HG02973 (cell line): Measurements from ENCODE around the gene STAT5B.
"Not testable (repeated sequence)": the region's sequence is repeated elsewhere in the genome, so short reads cannot be mapped to it uniquely, and the experiment has no call there.

ENCODE experiments used
- ATAC-seq: cut with Tn5 transposase; IDR thresholded peaks from one replicate; pipeline ENCODE4 v1.9.1; 2021; ENCODE audit warnings: moderate library complexity; ENCODE audit not compliant: unreplicated experiment

Gene STAT5B

DNA sequence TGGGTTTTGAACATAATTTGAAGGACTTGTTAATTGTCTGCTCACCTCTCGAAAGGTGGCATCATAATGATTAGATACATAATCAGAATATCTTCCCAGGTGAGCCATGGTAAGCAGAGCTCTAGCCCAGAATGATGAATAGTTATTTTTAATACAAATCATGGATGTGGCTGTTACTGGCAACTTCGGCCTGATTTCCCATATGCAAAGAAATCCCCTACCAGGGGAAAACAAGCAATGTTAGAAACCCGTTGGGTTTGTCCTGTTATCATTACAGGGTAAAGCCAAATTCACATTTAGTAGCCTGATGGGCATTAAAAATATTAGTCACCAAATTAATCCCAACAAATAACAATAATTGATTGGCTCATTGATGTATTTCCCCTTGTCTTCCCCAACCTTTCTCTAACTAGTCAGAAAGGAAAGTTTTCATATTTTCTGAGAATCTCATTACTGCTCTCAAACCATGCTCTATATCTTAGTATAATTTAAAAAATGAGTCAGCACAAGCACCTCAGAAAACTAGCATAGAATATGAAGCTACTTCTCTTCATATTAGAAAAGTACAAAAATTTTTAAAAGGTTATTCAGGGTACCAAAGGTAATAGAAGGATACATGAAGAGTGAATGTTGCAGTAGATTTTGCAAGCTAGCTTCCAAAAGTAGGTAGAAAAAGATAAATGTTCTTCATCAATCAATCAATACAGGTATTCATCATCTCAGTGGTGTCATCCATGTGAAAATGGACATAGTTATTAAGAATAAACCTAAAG is 5.0 kb downstream of the STAT5B start:
- ATAC-seq, result no peak

GRCh38 chr17:42270596-42270995 is 5.6 kb downstream of the STAT5B start:
- ATAC-seq, result no peak

- no peak for ATAC-seq
Observed at GRCh38 chr17:42270170-42270535, 6.0 kb downstream of the STAT5B start.

- no peak for ATAC-seq
Observed at GRCh38 chr17:42268236-42268635, 8.0 kb downstream of the STAT5B start.

DNA sequence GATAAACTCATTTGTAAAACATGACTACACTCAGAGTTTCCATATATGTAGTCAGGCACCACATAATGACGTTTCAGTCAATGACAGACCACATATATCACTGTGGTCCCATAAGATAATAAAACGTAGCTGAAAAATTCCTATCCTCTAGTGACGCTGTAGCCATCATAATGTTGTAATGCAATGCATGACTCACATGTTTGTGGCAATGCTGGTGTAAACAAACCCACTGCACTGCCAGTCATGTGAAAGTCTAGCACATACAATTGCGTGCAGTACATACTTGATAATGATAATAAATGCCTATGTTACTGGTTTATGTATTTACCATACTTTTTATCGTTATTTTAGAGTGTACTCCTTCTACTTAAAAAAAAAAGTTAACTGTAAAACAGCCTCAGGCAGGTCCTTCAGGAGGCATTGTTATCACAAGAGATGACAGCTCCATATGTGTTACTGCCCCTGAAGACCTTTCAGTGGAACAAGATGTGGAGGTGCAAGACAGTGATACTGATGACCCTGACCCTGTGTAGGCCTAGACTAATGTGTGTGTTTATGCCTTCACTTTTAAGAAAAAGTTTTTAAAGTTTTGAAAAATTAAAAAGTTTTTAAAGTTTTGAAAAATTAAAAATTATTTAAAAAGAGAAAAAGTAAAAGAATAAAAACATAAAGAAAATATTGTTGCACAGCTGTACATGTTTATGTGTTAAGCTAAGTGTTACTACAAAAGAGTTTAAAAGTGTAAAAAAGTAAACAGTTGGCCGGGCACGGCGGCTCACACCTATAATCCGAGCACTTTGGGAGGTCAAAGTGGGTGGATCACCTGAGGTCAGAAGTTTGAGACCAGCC is 9.0 kb downstream of the STAT5B start:
- no peak for ATAC-seq

GRCh38 chr17:42266462-42266861 is 9.7 kb downstream of the STAT5B start:
- no peak for ATAC-seq

- ATAC-seq, result not testable (repeated sequence)
Observed at GRCh38 chr17:42264366-42264765, 11.8 kb downstream of the STAT5B start.

DNA sequence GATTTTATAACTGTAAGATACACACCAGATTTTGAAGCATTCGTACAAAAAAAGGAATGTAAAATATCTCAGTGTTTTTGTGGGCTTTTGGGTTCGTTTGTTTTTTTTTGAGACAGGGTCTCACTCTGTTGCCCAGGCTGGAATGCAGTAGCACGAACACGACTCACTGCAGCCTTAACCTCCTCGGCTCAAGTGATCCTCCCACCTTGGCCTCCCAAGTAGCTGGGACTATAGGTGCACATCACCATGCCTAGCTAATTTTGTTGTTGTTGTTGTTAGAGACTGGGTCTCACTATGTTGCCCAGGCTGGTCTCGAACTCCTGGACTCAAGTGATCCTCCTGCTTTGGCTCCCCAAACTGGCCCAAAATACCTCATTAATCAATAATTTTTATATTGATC is 15.9 kb downstream of the STAT5B start:
- no peak for ATAC-seq

- ATAC-seq, result no peak
Observed at GRCh38 chr17:42255445-42255844, 20.7 kb downstream of the STAT5B start.

DNA sequence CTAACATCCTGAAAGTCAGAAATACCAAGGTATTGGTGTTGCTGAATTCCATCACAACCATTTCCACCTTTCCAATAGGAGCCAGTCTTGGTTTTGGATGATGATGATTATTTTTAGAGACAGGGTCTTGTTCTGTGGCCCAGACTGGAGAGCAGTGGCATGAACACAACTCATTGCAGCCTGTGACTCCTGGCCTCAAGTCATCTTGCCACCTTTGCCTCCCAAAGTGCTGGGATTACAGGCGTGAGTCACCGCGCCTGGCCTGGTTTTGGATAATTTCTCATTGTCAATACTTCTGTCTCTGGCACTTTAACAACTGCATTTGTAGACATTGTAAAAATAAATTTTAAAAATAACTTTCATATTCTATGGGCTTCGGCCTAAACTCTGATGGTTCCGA is 22.6 kb downstream of the STAT5B start:
- no peak for ATAC-seq

- ATAC-seq, result no peak
Observed at GRCh38 chr17:42252597-42253550, 23.3 kb downstream of the STAT5B start.

GRCh38 chr17:42251115-42251514 is 25.1 kb downstream of the STAT5B start:
- no peak for ATAC-seq

GRCh38 chr17:42249681-42250446 is 26.3 kb downstream of the STAT5B start:
- no peak for ATAC-seq

- ATAC-seq, result peak; percentile 66
Observed at GRCh38 chr17:42248351-42249179, 27.6 kb downstream of the STAT5B start.

GRCh38 chr17:42247734-42248133 is 28.5 kb downstream of the STAT5B start:
- ATAC-seq, result no peak

GRCh38 chr17:42246515-42246914 is 29.7 kb downstream of the STAT5B start:
- no peak for ATAC-seq

GRCh38 chr17:42245183-42245582 is 31.0 kb downstream of the STAT5B start:
- not testable (repeated sequence) for ATAC-seq

- not testable (repeated sequence) for ATAC-seq
Observed at GRCh38 chr17:42244116-42244515, 32.1 kb downstream of the STAT5B start.

GRCh38 chr17:42243493-42243982 is 32.7 kb downstream of the STAT5B start:
- no peak for ATAC-seq
